Stimulated activated CD8-positive, alpha-beta memory T cell treated with anti-CD3 and anti-CD28 coated beads, Interleukin-7, amount 100 ng/mL, for 1 hour (primary cell): ENCODE measurements around the gene MCC.
"Not testable (repeated sequence)": the region's sequence is repeated elsewhere in the genome, so short reads cannot be mapped to it uniquely, and the experiment has no call there.

ENCODE experiments used
- DNase-seq, 2 donors: peaks; one replicate each; pipeline ENCODE4 v3.0.0-alpha.2; 2020; ENCODE audit warnings: low read depth in 2 of 2

MCC gene

GRCh38 chr5:113082547-113082905 is 405.7 kb downstream of the MCC start:
- no peak for DNase-seq

GRCh38 chr5:113081881-113082546 is 406.2 kb downstream of the MCC start:
- DNase-seq = no peak

DNA sequence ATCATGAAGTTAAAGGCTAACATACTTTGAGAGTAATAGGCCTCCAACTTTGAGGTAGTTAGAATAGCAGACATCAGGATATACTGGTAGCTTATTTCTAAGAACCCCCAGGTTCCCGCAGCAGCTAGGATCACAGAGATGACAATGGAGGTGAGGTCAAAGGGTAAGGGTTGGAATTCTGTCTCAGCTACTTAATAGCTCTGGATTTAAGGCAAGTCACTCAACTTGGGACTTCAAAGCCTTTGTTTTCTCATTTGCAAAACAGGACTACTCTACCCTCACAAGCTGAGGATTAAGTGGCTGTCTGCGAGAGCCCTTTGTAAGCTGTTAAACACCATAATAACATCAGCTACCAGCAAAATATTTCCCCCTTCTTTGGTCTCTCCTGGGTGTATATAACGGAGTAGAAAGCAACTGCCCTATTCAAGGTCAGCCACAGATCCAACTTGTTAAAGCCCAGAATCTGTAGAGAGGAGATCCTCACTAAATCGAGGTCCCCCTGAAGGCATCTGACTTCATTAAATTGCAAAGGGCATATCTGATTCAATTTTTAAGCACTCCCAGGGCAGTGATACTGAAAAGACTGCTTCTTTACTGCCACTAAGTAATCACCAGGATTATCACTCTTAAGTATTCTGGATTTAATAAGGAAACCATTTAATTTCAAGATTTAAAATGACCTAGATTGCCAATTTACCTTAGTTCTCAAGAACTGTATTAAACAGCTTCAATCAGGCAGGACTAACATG is 407.0 kb downstream of the MCC start:
- DNase-seq = no peak

- not testable (repeated sequence) for DNase-seq
These were observed 411.6 kb downstream of the MCC start for GRCh38 chr5:113076649-113077048.

- no peak for DNase-seq
These were observed 413.2 kb downstream of the MCC start for GRCh38 chr5:113075019-113075418.

DNA sequence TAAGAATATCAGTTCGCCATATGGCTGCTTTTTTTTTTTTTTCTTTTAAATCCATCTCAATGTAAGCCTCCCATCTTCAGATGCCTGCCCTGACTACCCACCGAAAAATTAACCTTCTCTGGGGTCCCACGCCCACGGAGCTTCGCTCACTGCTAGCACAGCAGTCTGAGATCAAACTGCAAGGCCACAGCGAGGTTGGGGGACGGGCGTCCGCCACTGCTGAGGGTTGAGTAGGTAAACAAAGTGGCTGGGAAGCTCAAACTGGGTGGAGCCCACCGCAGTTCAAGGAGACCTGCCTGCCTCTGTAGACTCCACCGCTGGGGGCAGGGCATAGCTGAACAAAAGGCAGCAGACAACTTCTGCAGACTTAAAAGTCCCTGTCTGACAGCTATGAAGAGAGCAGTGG is 414.6 kb downstream of the MCC start:
- peak in 1 of 2 donors; percentile 11 for DNase-seq

DNA sequence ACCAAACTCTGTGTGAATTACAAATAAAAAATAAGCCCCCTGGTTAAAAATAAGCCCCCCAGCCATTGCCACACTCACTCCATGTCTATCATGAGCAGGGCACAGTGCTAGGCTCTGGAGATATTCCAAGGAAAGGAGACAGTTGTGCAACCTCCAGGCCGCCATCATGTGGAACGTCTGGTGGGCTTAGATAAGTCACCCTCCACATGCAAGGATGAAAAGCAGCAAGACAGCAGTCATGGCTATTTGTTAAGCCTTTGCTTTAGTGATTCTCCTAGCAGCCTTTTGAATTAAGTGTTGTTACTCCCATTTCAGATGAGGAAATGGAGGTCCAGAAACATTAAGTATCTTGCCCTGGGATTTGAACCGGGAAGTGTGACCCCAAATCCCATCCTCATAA is 416.9 kb downstream of the MCC start:
- no peak for DNase-seq

DNA sequence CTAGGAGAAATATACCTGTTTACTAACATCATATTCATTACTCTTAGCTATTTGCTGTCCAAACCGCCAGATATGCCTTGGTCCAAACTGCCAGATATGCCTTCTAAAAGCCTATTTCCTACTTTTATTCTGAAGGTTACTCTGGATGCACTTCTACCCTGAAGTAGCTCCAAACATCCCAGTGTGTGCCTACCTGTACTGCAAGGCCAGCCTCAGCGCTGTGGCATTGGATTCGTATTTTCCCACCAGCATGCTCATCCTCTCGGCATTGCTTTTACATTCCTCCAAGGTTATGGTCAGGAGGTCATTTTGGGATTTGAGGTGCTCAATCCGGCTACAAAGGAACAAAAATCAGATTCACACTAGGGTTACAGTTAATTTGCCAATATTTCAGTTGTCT is 417.4 kb downstream of the MCC start:
- DNase-seq = no peak

DNA sequence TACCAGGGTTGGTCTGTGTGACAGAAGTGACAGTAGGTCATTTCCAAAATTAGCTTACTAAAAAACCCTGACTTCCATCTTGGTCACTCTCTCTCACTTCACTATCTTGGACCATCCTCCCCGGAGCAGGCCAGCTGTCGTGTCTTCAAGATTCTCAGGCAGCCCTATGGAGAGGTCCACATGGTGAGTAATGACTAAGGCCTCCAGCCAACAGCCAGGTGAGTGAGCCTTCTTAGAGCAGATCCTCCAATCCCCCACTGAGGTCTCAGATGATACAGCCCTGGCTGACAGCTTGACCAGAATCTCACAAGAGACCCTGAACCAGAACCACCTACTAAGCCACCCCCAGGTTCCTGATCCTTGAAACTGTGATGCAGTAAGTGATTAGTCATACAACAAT is 419.7 kb downstream of the MCC start:
- no peak for DNase-seq

- DNase-seq = no peak
These were observed 420.5 kb downstream of the MCC start for GRCh38 chr5:113067635-113068344.

DNA sequence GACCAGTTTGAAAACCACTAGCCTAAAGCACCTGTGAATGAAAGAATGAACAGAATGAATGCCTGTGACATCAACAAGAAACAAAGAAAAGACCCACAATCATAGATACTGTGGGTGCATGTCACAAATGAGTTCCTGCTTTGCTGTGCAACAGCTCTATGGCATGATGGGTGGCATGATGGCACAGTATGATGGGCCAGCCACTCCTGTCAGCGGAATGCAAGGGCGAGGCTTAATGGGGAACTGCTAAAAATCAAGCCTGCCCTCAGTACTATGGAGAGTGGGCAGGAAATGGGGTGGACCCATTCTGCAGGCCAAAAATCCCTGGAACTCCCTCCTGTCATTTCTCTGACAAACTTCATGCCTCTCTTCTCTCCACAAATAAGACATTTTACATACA is 422.6 kb downstream of the MCC start:
- no peak for DNase-seq

- no peak for DNase-seq
These were observed 423.4 kb downstream of the MCC start for GRCh38 chr5:113064806-113065205.

DNA sequence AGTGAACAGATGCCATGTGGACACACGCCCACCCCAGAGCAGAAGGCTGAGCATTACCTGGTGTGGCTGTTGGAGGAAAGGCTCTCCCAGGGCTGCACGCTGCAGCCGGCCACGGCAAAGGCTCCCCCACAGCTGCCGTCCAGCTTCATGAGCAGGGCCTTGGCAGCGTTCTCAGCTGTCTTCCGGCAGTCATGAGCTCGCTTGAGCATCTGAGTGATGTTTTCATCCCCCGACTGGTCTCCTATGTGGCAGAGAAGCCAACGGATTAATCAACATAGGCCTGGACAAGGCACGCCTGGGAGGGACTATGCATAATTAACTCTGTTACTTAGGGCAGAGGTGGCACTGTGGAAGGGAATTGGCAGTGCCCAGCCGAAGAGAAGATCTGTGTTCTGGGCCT is 424.3 kb downstream of the MCC start:
- DNase-seq = no peak

GRCh38 chr5:113062869-113063508 is 425.3 kb downstream of the MCC start:
- DNase-seq = no peak

GRCh38 chr5:113061846-113062780 is 426.1 kb downstream of the MCC start:
- no peak for DNase-seq

GRCh38 chr5:113060408-113061025 is 427.7 kb downstream of the MCC start:
- no peak for DNase-seq

DNA sequence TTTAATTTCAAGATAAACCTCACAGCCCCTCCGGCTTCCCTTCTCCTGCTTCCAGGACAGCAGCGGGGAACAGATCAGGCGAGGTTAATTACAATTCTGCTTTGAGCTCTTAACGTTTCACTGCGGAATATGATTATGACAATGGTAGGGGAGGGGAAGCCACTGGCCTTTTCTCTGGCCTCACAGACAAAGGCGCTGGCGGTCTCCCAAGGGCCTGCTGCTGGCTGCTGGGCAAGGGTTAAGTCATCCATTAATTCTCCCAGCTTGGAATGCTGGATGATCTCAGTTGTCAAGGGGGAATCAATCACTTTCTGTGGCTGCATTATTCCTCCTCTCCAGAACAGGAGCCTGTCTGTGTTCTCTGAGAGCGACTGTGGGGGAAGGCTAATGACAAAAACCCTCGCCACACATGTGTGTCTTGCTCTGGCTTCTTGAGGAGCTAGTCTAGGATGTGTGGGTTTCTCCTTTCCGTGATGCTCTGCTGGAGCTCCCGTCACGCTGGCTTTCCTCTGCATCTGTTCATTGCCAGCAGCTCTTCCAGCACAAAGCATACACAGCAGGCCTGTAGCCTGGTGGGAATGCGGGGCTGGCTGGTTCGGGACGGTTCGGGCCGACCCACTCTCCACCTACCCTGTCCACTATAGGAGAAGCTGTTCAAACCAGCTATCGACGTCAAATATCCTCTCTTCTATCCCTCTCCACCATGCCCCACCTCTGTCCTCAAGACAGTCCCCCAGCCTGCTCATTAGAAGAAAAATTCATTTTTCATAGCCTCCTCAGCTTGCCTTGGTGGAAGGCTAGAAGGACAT is 428.8 kb downstream of the MCC start:
- DNase-seq = no peak

- no peak for DNase-seq
These were observed 429.5 kb downstream of the MCC start for GRCh38 chr5:113058706-113059226.

GRCh38 chr5:113058269-113058668 is 430.0 kb downstream of the MCC start:
- no peak for DNase-seq

GRCh38 chr5:113057557-113057984 is 430.7 kb downstream of the MCC start:
- DNase-seq = no peak
